Endothelial cell of umbilical vein (primary cell): ENCODE measurements around the gene GAL3ST2. TPM values are rescaled to one million over a fixed set of nuclear protein-coding genes. Genes with fewer than 3 reads are reported as not detected.

Experiments
- BruUV-seq: library from RNA; stranded (reverse); fragments of 400-500 nt; replicated peaks from 2 replicates; lab custom pipeline; 2021; lab: Mats Ljungman, UMichigan
- CTCF ChIA-PET: fragments of 300-600, 350-600 bp; sonication (Branson Sonifier 250); formaldehyde crosslinking; loops from one replicate; lab custom pipeline; 2021; ENCODE audit warnings: antibody characterized with exemption, inconsistent platforms; lab: Charles Lee
- POLR2A ChIA-PET: fragments of 300-600, 350-600 bp; sonication (Branson Sonifier 250); formaldehyde crosslinking; loops from one replicate; lab custom pipeline; 2021; ENCODE audit warnings: antibody characterized with exemption, inconsistent platforms; lab: Charles Lee
- DNase-seq: peaks from one replicate; pipeline ENCODE4 v3.0.0-alpha.2; 2011; ENCODE audit warnings: low read depth, low spot score
- FAIRE-seq: peaks from 2 replicates; lab custom pipeline; 2011; peaks lifted over from hg19 to GRCh38; lab: Jason Lieb, UNC
- H2AFZ ChIP-seq: 2 replicates; pipeline ENCODE4 v1.6.0; 2012; ENCODE audit warnings: low read depth, low read length, control low read depth, inconsistent platforms
- H3K27ac ChIP-seq: 2 replicates; pipeline ENCODE4 v1.5.1; 2011; ENCODE audit warnings: low read depth, mild to moderate bottlenecking, control low read depth, low read length, moderate library complexity; ENCODE audit not compliant: insufficient read depth
- H3K27me3 ChIP-seq, 2 experiments: 2 replicates each; pipeline versions ENCODE4 v1.6.0 to v1.6.1; 2011; ENCODE audit warnings: low read length in 2 of 2, mixed read lengths in 1 of 2; ENCODE audit not compliant: control insufficient read depth in 2 of 2, insufficient read depth in 2 of 2
- H3K36me3 ChIP-seq, 2 experiments: 2 replicates in 1 of 2; 3 replicates in 1 of 2; pipeline ENCODE4 v1.5.1; 2011; ENCODE audit warnings: low read length in 2 of 2, mild to moderate bottlenecking in 1 of 2, moderate library complexity in 1 of 2; ENCODE audit not compliant: control insufficient read depth in 2 of 2, insufficient read depth in 2 of 2; ENCODE audit errors: extremely low read depth in 1 of 2
- H3K4me1 ChIP-seq: 3 replicates; pipeline ENCODE4 v1.5.1; 2011; ENCODE audit warnings: mild to moderate bottlenecking, low read length; ENCODE audit not compliant: control insufficient read depth, insufficient read depth; ENCODE audit errors: extremely low read depth
- H3K4me2 ChIP-seq: 2 replicates; pipeline ENCODE4 v1.6.1; 2011; ENCODE audit warnings: low read length, control low read depth, mixed read lengths; ENCODE audit not compliant: insufficient read depth
- H3K4me3 ChIP-seq, 3 experiments: fragments of 200-600 bp in 1 of 3; sonication (generic), shearing (Covaris generic) in 1 of 3; replicated peaks in 1 of 3; 2 replicates each; pipeline ENCODE4 v1.5.1; 2011 to 2016; ENCODE audit warnings: control low read depth in 3 of 3, low read length in 3 of 3, mild to moderate bottlenecking in 2 of 3, inconsistent platforms in 1 of 3, low read depth in 1 of 3, moderate library complexity in 1 of 3; ENCODE audit not compliant: insufficient read depth in 1 of 3
- H3K79me2 ChIP-seq: 2 replicates; pipeline ENCODE4 v1.6.0; 2012; ENCODE audit warnings: low read length, inconsistent platforms; ENCODE audit not compliant: control insufficient read depth, insufficient read depth
- H3K9ac ChIP-seq: replicated peaks from 2 replicates; pipeline ENCODE3; 2011; ENCODE audit warnings: low read length, control low read depth; ENCODE audit not compliant: insufficient read depth; ENCODE audit errors: extremely low read depth
- H3K9me1 ChIP-seq: replicated peaks from 3 replicates; pipeline ENCODE4 v1.6.0; 2011; ENCODE audit warnings: mild to moderate bottlenecking, low read length; ENCODE audit not compliant: control insufficient read depth, insufficient read depth; ENCODE audit errors: extremely low read depth
- H3K9me3 ChIP-seq: replicated peaks from 2 replicates; pipeline ENCODE4 v1.5.1; 2012; ENCODE audit warnings: low read length, inconsistent platforms; ENCODE audit not compliant: control insufficient read depth, insufficient read depth
- H4K20me1 ChIP-seq: replicated peaks from 2 replicates; pipeline ENCODE3; 2011; ENCODE audit warnings: mild to moderate bottlenecking, low read length; ENCODE audit not compliant: control insufficient read depth, insufficient read depth; ENCODE audit errors: extremely low read depth
- EZH2 ChIP-seq: IDR thresholded peaks from 2 replicates; pipeline ENCODE4 v1.6.1; 2012; ENCODE audit warnings: borderline replicate concordance, low read depth, mild to moderate bottlenecking, moderate library complexity, low read length, inconsistent platforms; ENCODE audit not compliant: severe bottlenecking
- FOS ChIP-seq: IDR thresholded peaks from 2 replicates; pipeline ENCODE4 v1.6.1; 2011; ENCODE audit warnings: mild to moderate bottlenecking, low read length, moderate library complexity, borderline replicate concordance; ENCODE audit not compliant: insufficient read depth
- GATA2 ChIP-seq: IDR thresholded peaks from 2 replicates; pipeline ENCODE4 v1.7.0; 2011; ENCODE audit warnings: low read depth, mild to moderate bottlenecking, moderate library complexity, mixed read lengths, low read length; ENCODE audit not compliant: insufficient read length, insufficient read depth
- JUN ChIP-seq: IDR thresholded peaks from 2 replicates; pipeline ENCODE4 v1.6.1; 2011; ENCODE audit warnings: borderline replicate concordance, low read depth; ENCODE audit not compliant: insufficient read length, insufficient read depth
- MYC ChIP-seq: IDR thresholded peaks from one replicate; pipeline ENCODE4 v1.6.1; 2011; ENCODE audit warnings: mild to moderate bottlenecking, low read depth, low read length
- POLR2A ChIP-seq: IDR thresholded peaks from 2 replicates; pipeline ENCODE4 v1.6.1; 2012; ENCODE audit warnings: low read depth, mild to moderate bottlenecking, control low read depth, low read length
- POLR2AphosphoS5 ChIP-seq: IDR thresholded peaks from 2 replicates; pipeline ENCODE4 v1.6.1; 2012; ENCODE audit warnings: low read depth, mild to moderate bottlenecking, control low read depth, low read length, moderate library complexity; ENCODE audit not compliant: insufficient read depth
- dilution Hi-C: fragments of 300-500 bp; cut with MboI; formaldehyde crosslinking; loops from one replicate; pipeline ENCODE4 v1.15.0; 2019; ENCODE audit warnings: low sequenced_read_pairs; ENCODE audit not compliant: extremely low pct_ligation_motif_present
- intact Hi-C: fragments of 100-400 bp; cut with micrococcal nuclease; formaldehyde crosslinking; loops from one replicate; pipeline ENCODE4 v1.10.0; 2022
- polyA plus RNA-seq, 4 experiments: library from polyadenylated mRNA; depleted of rRNA in 3 of 4; stranded (reverse) in 3 of 4; unstranded in 1 of 4; fragments of >200 nt; gene quantifications; 2 replicates each; pipeline versions ENCODE4 v1.2.1 to v1.2.3, GENCODE V29; 2011 to 2012; ENCODE audit warnings: missing spikeins in 1 of 4
- total RNA-seq: library from RNA; stranded (reverse); gene quantifications from 2 replicates; pipeline ENCODE4 v1.2.3, GENCODE V29; 2021
- TF ChIP-seq, protein P1 (sequence below): IDR thresholded peaks from 2 replicates; pipeline ENCODE4 v1.6.1; 2011; ENCODE audit not compliant: insufficient read depth, insufficient read length
- TF ChIP-seq, protein P2 (sequence below), 2 donors: IDR thresholded peaks; 1 replicate in 1 of 2; 2 replicates in 1 of 2; pipeline ENCODE4 v1.5.1; 2011; ENCODE audit warnings: low read length in 2 of 2, mild to moderate bottlenecking in 2 of 2, moderate library complexity in 2 of 2, control low read depth in 1 of 2, inconsistent platforms in 1 of 2, low read depth in 1 of 2; ENCODE audit not compliant: insufficient read depth in 1 of 2; ENCODE audit errors: extremely low read depth in 1 of 2

The GAL3ST2 gene
- total and polyA plus RNA-seq, 2 donors (not counting 3 experiments of a cell fraction or from before 2014, with no cell fraction given) = not detected

DNA sequence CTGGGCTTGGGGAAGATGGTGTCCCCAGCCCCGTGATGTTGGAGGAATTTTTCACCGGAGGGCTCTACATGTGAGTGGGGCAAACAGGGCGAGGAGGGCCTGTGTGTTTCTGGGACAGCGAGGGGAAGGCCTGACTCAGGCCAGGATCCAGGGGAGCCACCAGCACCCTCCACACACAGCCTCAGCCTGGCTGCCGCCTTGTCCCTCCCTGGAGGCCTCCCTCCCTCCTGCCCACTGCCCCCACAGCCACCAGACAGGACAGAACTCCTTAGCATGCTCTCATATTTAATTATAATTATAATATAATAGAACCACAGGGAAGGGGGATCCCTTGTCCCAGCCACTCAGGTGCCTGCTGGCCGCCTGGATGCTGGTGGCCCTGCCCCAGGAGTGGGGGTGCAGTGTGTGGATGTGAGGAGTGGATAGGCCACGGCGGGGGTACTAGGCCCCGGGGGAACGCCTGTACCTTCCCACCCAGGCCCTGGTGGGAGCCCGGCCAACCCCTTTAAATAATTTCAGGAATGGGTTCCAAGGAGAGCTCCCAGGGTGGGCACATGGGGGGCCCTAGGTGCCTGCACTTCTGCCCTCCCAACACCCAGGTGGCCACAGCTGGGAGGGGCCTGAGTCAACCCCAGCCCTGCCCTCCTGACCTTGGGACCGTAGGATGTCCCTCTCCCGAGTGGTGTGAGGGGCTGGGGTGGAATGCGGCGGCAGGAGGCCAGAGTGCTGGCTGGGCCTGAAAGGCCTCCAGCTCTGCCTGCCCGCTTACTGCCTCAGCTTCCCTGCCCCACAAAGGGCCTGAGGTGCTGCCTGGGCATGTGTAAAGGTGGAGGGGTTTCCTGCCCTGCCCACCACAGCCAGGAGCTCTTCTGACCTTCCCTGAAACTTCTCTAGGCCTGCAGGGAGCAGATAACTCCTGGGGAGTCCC lies 73.3 kb downstream of the GAL3ST2 start:
- Histone ChIP-seq H4K20me1 (no peaks in the 10 kb centered on the region), H3K4me1 (no peaks in the 10 kb centered on the region), H3K9me3 (no peaks in the 10 kb centered on the region), H3K9ac (no peak overlapping the region), H3K4me3 (no peak overlapping the region), H3K9me1 (no peaks in the 10 kb centered on the region), H3K4me2 (no peak overlapping the region), H3K27me3 (peaks cover 0 to 4% of the 10 kb centered on the region in 2 experiments), H3K79me2 (no peaks in the 10 kb centered on the region), H3K36me3 (no peaks in the 10 kb centered on the region), H2AFZ (no peak overlapping the region), H3K27ac (no peak overlapping the region)
- intact Hi-C loops = no loop called here
- BruUV-seq = no TSS peak
- FAIRE-seq (no peak), DNase-seq (no peak)
- POLR2A ChIA-PET = no interaction called here
- CTCF ChIA-PET = interaction anchor here (0.7 to 1.2 kb wide), 2 partner anchors 10 to 11 kb away, joined by 3 read pairs; no protein-coding TSS in a partner anchor
- TF ChIP-seq JUN (no peak), GATA2 (no peak), POLR2AphosphoS5 (no peak), EZH2 (no peak), MYC (no peak), FOS (no peak), POLR2A (no peak)
- TF ChIP-seq, protein P1, sequence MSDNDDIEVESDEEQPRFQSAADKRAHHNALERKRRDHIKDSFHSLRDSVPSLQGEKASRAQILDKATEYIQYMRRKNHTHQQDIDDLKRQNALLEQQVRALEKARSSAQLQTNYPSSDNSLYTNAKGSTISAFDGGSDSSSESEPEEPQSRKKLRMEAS = no peak
- TF ChIP-seq, protein P2, sequence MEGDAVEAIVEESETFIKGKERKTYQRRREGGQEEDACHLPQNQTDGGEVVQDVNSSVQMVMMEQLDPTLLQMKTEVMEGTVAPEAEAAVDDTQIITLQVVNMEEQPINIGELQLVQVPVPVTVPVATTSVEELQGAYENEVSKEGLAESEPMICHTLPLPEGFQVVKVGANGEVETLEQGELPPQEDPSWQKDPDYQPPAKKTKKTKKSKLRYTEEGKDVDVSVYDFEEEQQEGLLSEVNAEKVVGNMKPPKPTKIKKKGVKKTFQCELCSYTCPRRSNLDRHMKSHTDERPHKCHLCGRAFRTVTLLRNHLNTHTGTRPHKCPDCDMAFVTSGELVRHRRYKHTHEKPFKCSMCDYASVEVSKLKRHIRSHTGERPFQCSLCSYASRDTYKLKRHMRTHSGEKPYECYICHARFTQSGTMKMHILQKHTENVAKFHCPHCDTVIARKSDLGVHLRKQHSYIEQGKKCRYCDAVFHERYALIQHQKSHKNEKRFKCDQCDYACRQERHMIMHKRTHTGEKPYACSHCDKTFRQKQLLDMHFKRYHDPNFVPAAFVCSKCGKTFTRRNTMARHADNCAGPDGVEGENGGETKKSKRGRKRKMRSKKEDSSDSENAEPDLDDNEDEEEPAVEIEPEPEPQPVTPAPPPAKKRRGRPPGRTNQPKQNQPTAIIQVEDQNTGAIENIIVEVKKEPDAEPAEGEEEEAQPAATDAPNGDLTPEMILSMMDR (IDR thresholded peaks at IDR 0.05; ENCODE audit: extremely low read depth in 1 of 2, insufficient read depth in 1 of 2, low read depth in 1 of 2, low read length in 2 of 2) = no peak
- dilution Hi-C loops = no loop called here
